DND-41 (cell line): ENCODE measurements around the gene MYOM1.

Source experiments
- CTCF ChIP-seq: IDR thresholded peaks from 2 replicates; pipeline ENCODE4 v1.5.1; 2012; ENCODE audit warnings: borderline replicate concordance, low read length, moderate library complexity, mild to moderate bottlenecking; ENCODE audit not compliant: poor library complexity, severe bottlenecking; ENCODE audit errors: extremely low read depth
- EZH2 ChIP-seq: IDR thresholded peaks from 3 replicates; pipeline ENCODE4 v1.6.1; 2012; ENCODE audit warnings: borderline replicate concordance, low read depth, mild to moderate bottlenecking, moderate library complexity, low read length, inconsistent platforms; ENCODE audit not compliant: severe bottlenecking

- no peak for TF ChIP-seq CTCF
- TF ChIP-seq EZH2 = no peak
Observed at GRCh38 chr18:3056311-3056710, 163.5 kb downstream of the MYOM1 start.
